ENCODE measurements around the gene PTPN18. TPM values are rescaled to one million over a fixed set of nuclear protein-coding genes. Genes with fewer than 3 reads are reported as not detected.

Gene PTPN18
- total RNA-seq, 1 experiment from 2014 or later, result 46.5 TPM

GRCh38 chr2:130370490-130370889 is 14.6 kb downstream of the PTPN18 start:
- no peaks in the 10 kb centered on the region for H3K9me3 Mint-ChIP-seq (ENCODE audit: unreplicated experiment)
- Histone ChIP-seq H3K4me1 (peaks cover 6% of the 10 kb centered on the region), H3K36me3 (ENCODE audit: control insufficient read depth, insufficient read depth, low read length) (peaks cover 4% of the 10 kb centered on the region; the same call in 1 of the 2 replicates), H3K4me3 (ENCODE audit: low read depth, low read length) (no peak overlapping the region), H3K9me3 (no peaks in the 10 kb centered on the region), H3K27me3 (replicated peaks; ENCODE audit: control insufficient read depth, insufficient read depth, low read length) (no peaks in the 10 kb centered on the region)
- H3K4me1 Mint-ChIP-seq (ENCODE audit: low read depth, unreplicated experiment), result peaks cover 23% of the 10 kb centered on the region
- H3K27me3 Mint-ChIP-seq (ENCODE audit: insufficient read depth, unreplicated experiment), result no peaks in the 10 kb centered on the region
- peak overlapping the region; percentile 91 for H3K27ac Mint-ChIP-seq (ENCODE audit: unreplicated experiment)
- H3K36me3 Mint-ChIP-seq (ENCODE audit: insufficient read depth, unreplicated experiment), result peaks cover 39% of the 10 kb centered on the region
- intact Hi-C loops (cut with micrococcal nuclease; ENCODE audit: unreplicated experiment), result loop anchor here (5.0 kb wide), 1 partner anchor 57 kb away; no protein-coding TSS in a partner anchor
- no TSS peak for BruUV-seq (replicated peaks)
- TF ChIP-seq, protein P1, sequence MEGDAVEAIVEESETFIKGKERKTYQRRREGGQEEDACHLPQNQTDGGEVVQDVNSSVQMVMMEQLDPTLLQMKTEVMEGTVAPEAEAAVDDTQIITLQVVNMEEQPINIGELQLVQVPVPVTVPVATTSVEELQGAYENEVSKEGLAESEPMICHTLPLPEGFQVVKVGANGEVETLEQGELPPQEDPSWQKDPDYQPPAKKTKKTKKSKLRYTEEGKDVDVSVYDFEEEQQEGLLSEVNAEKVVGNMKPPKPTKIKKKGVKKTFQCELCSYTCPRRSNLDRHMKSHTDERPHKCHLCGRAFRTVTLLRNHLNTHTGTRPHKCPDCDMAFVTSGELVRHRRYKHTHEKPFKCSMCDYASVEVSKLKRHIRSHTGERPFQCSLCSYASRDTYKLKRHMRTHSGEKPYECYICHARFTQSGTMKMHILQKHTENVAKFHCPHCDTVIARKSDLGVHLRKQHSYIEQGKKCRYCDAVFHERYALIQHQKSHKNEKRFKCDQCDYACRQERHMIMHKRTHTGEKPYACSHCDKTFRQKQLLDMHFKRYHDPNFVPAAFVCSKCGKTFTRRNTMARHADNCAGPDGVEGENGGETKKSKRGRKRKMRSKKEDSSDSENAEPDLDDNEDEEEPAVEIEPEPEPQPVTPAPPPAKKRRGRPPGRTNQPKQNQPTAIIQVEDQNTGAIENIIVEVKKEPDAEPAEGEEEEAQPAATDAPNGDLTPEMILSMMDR (IDR thresholded peaks at IDR 0.05; ENCODE audit: insufficient read depth in 1 of 2, low read depth in 1 of 2, low read length in 1 of 2, severe bottlenecking in 1 of 2, unreplicated experiment in 1 of 2), result no peak
- H3K4me3 Mint-ChIP-seq (ENCODE audit: unreplicated experiment), result peak overlapping the region; percentile 98
- no peak for DNase-seq
- CTCF ChIA-PET, result no interaction called here
- POLR2A ChIA-PET, result no interaction called here

DNA sequence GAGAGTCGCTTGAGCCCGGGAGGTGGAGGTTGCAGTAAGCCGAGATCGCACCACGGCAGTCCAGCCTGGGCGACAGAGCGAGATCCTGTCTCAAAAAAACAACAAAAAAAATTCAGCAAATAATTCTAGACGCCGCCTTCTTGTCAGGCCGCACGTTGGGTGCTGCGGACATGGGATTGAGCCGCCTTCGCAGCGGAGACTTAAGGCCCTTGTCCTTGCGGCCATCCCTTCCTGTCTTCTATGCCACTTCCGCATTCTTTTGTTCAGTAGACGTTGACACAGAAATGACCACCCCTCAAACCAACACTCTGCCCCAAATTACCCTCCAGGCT is 15.8 kb downstream of the PTPN18 start:
- no TSS peak for BruUV-seq (replicated peaks)
- peaks cover 4% of the 10 kb centered on the region; the same call in 1 of the 2 replicates for H3K36me3 ChIP-seq (ENCODE audit: control insufficient read depth, insufficient read depth, low read length)
- Mint-ChIP-seq H3K27ac (ENCODE audit: unreplicated experiment) (peak overlapping the region; percentile 91), H3K9me3 (ENCODE audit: unreplicated experiment) (no peaks in the 10 kb centered on the region), H3K4me3 (ENCODE audit: unreplicated experiment) (peak overlapping the region; percentile 98), H3K27me3 (ENCODE audit: insufficient read depth, unreplicated experiment) (no peaks in the 10 kb centered on the region), H3K4me1 (ENCODE audit: low read depth, unreplicated experiment) (peaks cover 23% of the 10 kb centered on the region), H3K36me3 (ENCODE audit: insufficient read depth, unreplicated experiment) (peaks cover 39% of the 10 kb centered on the region)
- TF ChIP-seq, protein P1 (IDR thresholded peaks at IDR 0.05; ENCODE audit: insufficient read depth in 1 of 2, low read depth in 1 of 2, low read length in 1 of 2, severe bottlenecking in 1 of 2, unreplicated experiment in 1 of 2), result no peak
- H3K27me3 ChIP-seq (replicated peaks; ENCODE audit: control insufficient read depth, insufficient read depth, low read length), result no peaks in the 10 kb centered on the region
- intact Hi-C loops (cut with micrococcal nuclease; ENCODE audit: unreplicated experiment), result loop anchor here (1.0 to 5.0 kb wide), 4 partner anchors 15 to 56 kb away; partner anchors contain the start of genes IMP4 and PTPN18
- ChIA-PET CTCF (no interaction called here), POLR2A (no interaction called here)
- peaks cover 6% of the 10 kb centered on the region for H3K4me1 ChIP-seq
- peak overlapping the region; percentile 92 for H3K4me3 ChIP-seq (ENCODE audit: low read depth, low read length)
- peak in 1 of 2 experiments; percentile 56 for DNase-seq
- H3K9me3 ChIP-seq, result no peaks in the 10 kb centered on the region

- Mint-ChIP-seq H3K27me3 (ENCODE audit: insufficient read depth, unreplicated experiment) (no peaks in the 10 kb centered on the region), H3K4me3 (ENCODE audit: unreplicated experiment) (peak overlapping the region; percentile 98), H3K9me3 (ENCODE audit: unreplicated experiment) (no peaks in the 10 kb centered on the region), H3K36me3 (ENCODE audit: insufficient read depth, unreplicated experiment) (peaks cover 39% of the 10 kb centered on the region), H3K4me1 (ENCODE audit: low read depth, unreplicated experiment) (peaks cover 23% of the 10 kb centered on the region), H3K27ac (ENCODE audit: unreplicated experiment) (peak overlapping the region; percentile 91)
- BruUV-seq (replicated peaks), result no TSS peak
- no peaks in the 10 kb centered on the region for H3K27me3 ChIP-seq (replicated peaks; ENCODE audit: control insufficient read depth, insufficient read depth, low read length)
- intact Hi-C loops (cut with micrococcal nuclease; ENCODE audit: unreplicated experiment), result loop anchor here (1.0 to 5.0 kb wide), 4 partner anchors 16 to 55 kb away; partner anchors contain the start of genes IMP4 and PTPN18
- peaks cover 4% of the 10 kb centered on the region; the same call in 1 of the 2 replicates for H3K36me3 ChIP-seq (ENCODE audit: control insufficient read depth, insufficient read depth, low read length)
- H3K4me3 ChIP-seq (ENCODE audit: low read depth, low read length), result peak overlapping the region; percentile 92
- no peaks in the 10 kb centered on the region for H3K9me3 ChIP-seq
- H3K4me1 ChIP-seq, result peaks cover 6% of the 10 kb centered on the region
- DNase-seq, result peak; percentile 93 to 98
- TF ChIP-seq, protein P1 (IDR thresholded peaks at IDR 0.05; ENCODE audit: insufficient read depth in 1 of 2, low read depth in 1 of 2, low read length in 1 of 2, severe bottlenecking in 1 of 2, unreplicated experiment in 1 of 2), result peak; percentile 93 to 95
- POLR2A ChIA-PET, result interaction anchor here (0.7 to 1.5 kb wide), 3 partner anchors 16 to 30 kb away, joined by 3 to 12 read pairs (median 3); partner anchors contain the start of genes IMP4 and PTPN18
- CTCF ChIA-PET, result interaction anchor here (0.6 to 1.6 kb wide), 5 partner anchors 17 to 1456 kb away, joined by 3 to 16 read pairs (median 11); partner anchors contain the start of genes IMP4 and PTPN18
These were observed 16.4 kb downstream of the PTPN18 start for GRCh38 chr2:130372055-130372832.

Measured in Caco-2 (cell line).